DOHH2 (cell line): ENCODE measurements around the gene IFITM2.

Source experiments
- EZH2phosphoT487 ChIP-seq: fragments of 200-600 bp; sonication (generic); IDR thresholded peaks from 2 replicates; pipeline ENCODE4 v1.6.1; 2017; ENCODE audit warnings: borderline replicate concordance, mild to moderate bottlenecking, antibody characterized with exemption, low read length, moderate library complexity, mixed read lengths
- TF ChIP-seq, protein P1 (sequence below): fragments of 200-600 bp; sonication (generic); IDR thresholded peaks from one replicate; pipeline ENCODE4 v1.5.1; 2014; ENCODE audit warnings: antibody characterized with exemption, mild to moderate bottlenecking, low read depth, low read length; ENCODE audit not compliant: poor library complexity, severe bottlenecking

DNA sequence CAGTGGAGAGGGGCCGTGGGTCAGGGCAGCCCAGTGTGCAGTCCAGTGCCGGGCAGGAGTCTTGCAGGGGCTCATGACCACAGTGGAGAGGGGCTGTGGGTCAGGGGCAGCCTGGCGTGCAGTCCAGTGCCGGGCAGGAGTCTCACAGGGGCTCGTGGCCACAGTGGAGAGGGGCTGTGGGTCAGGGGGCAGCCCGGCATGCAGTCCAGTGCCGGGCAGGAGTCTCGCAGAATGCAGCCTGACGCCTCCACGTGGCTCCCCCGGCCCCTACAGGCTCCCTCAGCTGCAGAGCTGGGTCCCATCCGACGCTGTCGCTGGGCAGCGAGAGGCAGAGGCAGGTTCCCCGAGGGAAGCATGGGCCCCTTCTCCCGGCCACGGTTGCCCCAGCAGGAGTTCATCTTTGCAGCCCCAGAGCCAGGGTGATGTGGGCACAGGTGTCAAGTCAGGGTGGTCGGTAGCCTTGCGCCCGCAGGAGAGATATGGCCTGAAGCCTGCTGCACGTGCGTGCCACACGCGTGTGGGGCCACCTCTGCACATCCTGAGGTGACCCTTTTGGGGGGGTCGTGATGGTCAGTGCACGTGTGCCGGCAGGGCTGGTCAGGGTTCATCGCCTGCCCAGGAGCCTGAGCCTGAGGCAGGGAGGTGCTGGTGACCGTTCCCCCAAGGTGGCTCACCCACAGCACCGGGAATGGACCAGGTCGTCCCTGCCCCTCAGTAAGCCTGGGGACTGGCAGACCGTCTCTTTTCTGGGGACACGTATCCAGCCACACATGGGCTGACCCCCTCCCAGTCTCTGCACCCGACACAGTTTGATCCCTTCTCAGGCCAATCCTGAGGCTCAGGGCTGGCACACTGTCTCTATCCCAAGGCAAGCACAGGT, 11.2 kb upstream of the IFITM2 start:
- no peak for TF ChIP-seq EZH2phosphoT487
- TF ChIP-seq, protein P1, sequence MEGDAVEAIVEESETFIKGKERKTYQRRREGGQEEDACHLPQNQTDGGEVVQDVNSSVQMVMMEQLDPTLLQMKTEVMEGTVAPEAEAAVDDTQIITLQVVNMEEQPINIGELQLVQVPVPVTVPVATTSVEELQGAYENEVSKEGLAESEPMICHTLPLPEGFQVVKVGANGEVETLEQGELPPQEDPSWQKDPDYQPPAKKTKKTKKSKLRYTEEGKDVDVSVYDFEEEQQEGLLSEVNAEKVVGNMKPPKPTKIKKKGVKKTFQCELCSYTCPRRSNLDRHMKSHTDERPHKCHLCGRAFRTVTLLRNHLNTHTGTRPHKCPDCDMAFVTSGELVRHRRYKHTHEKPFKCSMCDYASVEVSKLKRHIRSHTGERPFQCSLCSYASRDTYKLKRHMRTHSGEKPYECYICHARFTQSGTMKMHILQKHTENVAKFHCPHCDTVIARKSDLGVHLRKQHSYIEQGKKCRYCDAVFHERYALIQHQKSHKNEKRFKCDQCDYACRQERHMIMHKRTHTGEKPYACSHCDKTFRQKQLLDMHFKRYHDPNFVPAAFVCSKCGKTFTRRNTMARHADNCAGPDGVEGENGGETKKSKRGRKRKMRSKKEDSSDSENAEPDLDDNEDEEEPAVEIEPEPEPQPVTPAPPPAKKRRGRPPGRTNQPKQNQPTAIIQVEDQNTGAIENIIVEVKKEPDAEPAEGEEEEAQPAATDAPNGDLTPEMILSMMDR = no peak
